Measurements from ENCODE around the gene GPR132.
"Not testable (repeated sequence)": the region's sequence is repeated elsewhere in the genome, so short reads cannot be mapped to it uniquely, and the experiment has no call there.

DNA sequence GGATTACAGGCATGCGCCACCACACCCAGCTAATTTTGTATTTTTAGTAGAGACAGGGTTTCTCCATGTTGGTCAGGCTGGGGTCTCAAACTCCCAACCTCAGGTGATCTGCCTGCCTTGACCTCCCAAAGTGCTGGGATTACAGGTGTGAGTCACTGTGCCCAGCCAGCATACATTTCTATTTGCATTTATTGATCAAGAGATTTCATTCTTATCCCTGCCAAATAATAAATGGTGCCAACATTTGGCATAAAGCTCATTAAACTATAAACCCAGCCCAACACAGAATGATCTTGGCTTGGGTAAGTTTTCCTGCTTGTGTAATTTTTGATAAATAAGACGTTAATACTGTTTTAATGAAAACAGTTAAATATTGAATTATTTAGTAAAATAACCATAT is 29.6 kb downstream of the GPR132 start:
- TF ChIP-seq POLR2A (IDR thresholded peaks at IDR 0.05): not testable (repeated sequence)
- TF ChIP-seq, protein P1, sequence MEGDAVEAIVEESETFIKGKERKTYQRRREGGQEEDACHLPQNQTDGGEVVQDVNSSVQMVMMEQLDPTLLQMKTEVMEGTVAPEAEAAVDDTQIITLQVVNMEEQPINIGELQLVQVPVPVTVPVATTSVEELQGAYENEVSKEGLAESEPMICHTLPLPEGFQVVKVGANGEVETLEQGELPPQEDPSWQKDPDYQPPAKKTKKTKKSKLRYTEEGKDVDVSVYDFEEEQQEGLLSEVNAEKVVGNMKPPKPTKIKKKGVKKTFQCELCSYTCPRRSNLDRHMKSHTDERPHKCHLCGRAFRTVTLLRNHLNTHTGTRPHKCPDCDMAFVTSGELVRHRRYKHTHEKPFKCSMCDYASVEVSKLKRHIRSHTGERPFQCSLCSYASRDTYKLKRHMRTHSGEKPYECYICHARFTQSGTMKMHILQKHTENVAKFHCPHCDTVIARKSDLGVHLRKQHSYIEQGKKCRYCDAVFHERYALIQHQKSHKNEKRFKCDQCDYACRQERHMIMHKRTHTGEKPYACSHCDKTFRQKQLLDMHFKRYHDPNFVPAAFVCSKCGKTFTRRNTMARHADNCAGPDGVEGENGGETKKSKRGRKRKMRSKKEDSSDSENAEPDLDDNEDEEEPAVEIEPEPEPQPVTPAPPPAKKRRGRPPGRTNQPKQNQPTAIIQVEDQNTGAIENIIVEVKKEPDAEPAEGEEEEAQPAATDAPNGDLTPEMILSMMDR (IDR thresholded peaks at IDR 0.05): not testable (repeated sequence)

All from vagina (tissue), 2 donors.